ENCODE data around the gene FZD7.

The FZD7 gene

DNA sequence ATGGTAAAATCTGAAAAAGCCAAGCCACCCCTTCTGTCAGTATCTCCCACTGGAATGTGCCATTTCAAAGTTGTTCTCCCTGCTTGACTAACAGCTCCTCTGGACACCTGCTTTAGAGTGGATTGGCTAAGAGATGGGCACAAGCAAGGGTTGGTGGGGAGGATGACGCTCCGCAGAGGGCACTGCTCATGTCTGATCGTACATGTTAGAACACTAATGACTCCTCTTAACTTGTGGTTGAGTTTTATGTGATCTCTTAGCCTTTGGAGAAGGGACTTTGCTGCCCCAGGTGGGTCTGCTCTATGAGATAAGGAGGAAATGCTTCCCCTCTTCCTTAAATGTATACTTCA lies 31.2 kb downstream of the FZD7 start:
- no peak for DNase-seq (ENCODE audit: low spot score in 2 of 2)
- H3K36me3 Mint-ChIP-seq = no peaks in the 10 kb centered on the region
- no peaks in the 10 kb centered on the region for H3K9me3 Mint-ChIP-seq
- no peaks in the 10 kb centered on the region for H3K4me1 Mint-ChIP-seq
- ATAC-seq = no peak
- no peak overlapping the region for H3K27ac Mint-ChIP-seq
- H3K4me3 Mint-ChIP-seq = no peak overlapping the region

DNA sequence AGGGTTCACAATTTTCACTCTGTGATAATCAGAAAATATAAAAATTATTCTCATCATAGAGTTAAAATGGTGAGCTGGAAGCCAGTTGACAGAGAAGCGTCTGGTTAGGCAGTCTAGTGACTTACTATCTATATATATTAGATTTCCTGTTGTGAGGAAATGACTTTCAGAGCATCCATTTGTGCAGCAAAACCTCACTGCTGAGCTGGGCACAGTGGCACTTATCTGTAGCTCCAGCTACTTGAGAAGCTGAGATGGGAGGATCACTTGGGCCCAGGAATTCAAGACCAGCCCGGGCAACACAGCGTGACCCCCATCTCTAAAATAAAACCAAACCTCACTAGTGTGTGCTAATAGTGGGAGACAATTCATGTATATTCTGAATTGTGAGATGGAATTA lies 32.2 kb downstream of the FZD7 start:
- Mint-ChIP-seq H3K27ac (no peak overlapping the region), H3K36me3 (no peaks in the 10 kb centered on the region), H3K4me1 (no peaks in the 10 kb centered on the region), H3K4me3 (no peak overlapping the region), H3K9me3 (no peaks in the 10 kb centered on the region)
- ATAC-seq (no peak), DNase-seq (ENCODE audit: low spot score in 2 of 2) (no peak)

DNA sequence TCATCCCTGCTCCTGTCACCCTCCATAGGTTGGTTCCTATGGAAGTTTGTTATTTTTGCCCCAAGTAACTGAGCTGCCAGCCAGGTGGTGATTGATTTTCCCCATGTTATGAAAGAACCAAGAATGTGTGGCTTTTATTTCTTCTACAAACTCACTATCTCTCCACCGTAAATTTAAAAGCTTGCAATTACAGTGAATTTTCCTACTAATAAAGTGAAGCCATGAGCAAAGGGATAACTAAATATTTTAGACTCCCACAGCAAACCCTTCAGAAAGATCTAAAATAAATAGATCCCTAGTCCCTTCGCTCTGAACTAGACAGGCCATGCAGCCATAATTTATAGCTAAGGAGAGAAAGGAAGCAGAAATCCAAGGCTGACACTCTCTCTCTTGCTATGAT lies 33.2 kb downstream of the FZD7 start:
- ATAC-seq = no peak
- H3K4me1 Mint-ChIP-seq = no peaks in the 10 kb centered on the region
- no peaks in the 10 kb centered on the region for H3K36me3 Mint-ChIP-seq
- H3K9me3 Mint-ChIP-seq = no peaks in the 10 kb centered on the region
- H3K4me3 Mint-ChIP-seq = no peak overlapping the region
- no peak for DNase-seq (ENCODE audit: low spot score in 2 of 2)
- no peak overlapping the region for H3K27ac Mint-ChIP-seq

DNA sequence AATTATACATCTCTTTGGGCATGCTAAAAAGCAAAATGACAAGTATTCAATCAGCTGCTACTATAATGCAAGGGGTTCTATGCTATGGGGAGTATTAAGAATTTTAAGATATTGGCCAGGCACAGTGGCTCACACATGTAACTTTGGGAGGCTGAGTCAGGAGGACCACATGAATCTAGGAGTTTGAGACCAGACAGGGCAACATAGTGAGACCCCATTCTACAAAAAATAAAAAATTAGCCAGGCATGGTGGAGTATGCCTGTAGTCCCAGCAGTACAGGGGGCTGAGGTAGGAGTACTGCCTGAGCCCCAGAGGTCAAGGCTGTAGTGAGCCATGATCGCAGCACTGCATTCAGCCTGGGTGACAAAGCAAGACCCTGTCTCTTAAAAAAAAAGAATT lies 33.9 kb downstream of the FZD7 start:
- ATAC-seq = no peak

DNA sequence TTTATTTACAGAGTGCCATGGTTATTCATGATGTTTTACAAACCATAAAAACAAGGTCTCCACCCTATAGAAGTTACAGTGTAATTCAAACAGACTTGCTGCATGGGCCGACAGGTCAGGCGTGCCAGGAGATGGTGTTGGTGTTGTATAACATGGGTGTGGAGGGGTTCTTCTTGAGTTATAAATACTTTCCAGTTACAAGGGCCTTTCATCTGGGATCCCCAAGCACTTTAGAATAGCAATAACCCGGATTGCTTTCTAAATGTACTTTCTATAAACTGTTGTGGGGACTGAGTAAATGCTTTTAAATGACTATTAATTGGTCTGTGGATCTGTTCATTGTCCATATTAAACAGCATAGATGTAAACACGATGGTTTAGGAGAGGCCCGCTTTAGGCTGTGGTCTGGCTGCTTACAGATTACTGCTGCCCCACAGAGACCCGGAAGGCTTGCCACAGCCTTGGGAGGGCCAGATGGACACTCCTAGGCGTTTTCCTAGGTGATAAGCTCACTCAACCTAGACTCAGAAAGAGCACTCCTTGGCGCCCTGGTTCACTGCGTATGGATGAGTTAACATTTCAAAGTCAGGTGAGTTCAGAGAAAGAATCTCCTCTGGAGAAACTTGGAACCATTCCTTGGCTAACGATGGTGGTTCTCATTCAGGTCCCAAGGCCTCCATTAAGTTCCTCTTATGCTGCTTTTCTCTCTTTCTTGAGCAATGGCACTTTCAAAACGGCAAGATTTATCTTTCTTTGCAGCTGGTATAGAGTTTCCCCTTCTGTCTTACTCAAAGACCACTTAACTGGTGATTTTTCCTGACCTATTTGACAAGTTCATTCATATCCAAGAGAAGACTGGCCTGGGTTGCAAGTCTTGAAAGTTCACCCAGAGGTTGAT lies 35.8 kb downstream of the FZD7 start:
- Mint-ChIP-seq H3K9me3 (no peaks in the 10 kb centered on the region), H3K36me3 (no peaks in the 10 kb centered on the region), H3K4me3 (no peak overlapping the region), H3K27ac (no peak overlapping the region), H3K4me1 (no peaks in the 10 kb centered on the region)
- DNase-seq (ENCODE audit: low spot score in 2 of 2) (no peak), ATAC-seq (no peak)

More for the DNA sequence above, 33.9 kb downstream of the FZD7 start:
- DNase-seq (ENCODE audit: low spot score in 2 of 2) = no peak
- H3K27ac Mint-ChIP-seq = no peak overlapping the region
- no peaks in the 10 kb centered on the region for H3K36me3 Mint-ChIP-seq
- H3K4me1 Mint-ChIP-seq = no peaks in the 10 kb centered on the region
- H3K9me3 Mint-ChIP-seq = no peaks in the 10 kb centered on the region
- H3K4me3 Mint-ChIP-seq = no peak overlapping the region

DNA sequence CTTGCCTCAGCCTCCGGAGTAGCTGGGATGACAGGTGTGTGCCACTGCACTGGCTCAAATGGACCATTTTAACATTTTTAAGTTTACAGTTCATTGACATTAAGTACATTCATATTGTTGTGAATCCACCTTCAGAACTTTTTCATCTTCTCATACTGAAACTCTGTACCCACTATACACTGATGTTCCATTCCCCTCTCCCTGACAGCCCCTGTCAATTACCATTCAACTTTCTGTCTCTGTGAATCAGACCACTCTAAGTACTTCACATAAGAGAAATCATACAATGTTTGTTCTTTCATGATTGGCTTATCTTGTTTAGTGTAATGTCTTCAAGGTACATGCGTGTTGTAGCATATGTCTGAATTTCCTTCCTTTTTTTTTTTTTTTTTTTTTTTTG lies 37.5 kb downstream of the FZD7 start:
- peak; percentile 53 for ATAC-seq
- H3K27ac Mint-ChIP-seq = no peak overlapping the region

DNA sequence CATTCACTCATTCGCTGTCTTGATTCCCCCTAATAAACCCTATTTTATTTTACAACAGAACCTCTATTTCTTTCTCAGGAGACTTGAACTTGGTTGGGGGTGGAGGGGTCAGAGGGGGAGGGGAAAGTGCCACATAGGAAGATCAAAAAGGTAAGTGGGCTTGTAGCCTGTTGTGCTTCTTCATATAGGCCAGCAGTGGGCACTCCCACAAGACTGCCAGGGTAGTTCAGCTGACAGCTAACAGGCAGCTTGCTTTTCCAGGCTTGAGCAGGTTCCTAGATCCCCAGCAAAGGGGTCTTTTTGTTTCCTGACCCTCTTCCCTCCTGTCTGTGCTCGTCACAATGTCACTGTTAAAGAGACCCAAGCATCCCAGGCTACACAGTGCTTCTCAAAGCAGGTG lies 38.6 kb downstream of the FZD7 start:
- Mint-ChIP-seq H3K36me3 (no peaks in the 10 kb centered on the region), H3K9me3 (no peaks in the 10 kb centered on the region), H3K4me1 (no peaks in the 10 kb centered on the region), H3K4me3 (no peak overlapping the region), H3K27ac (no peak overlapping the region)
- DNase-seq (ENCODE audit: low spot score in 2 of 2) = no peak
- ATAC-seq = no peak

More for the DNA sequence above, 37.5 kb downstream of the FZD7 start:
- Mint-ChIP-seq H3K4me1 (no peaks in the 10 kb centered on the region), H3K36me3 (no peaks in the 10 kb centered on the region), H3K9me3 (no peaks in the 10 kb centered on the region), H3K4me3 (no peak overlapping the region)
- no peak for DNase-seq (ENCODE audit: low spot score in 2 of 2)

DNA sequence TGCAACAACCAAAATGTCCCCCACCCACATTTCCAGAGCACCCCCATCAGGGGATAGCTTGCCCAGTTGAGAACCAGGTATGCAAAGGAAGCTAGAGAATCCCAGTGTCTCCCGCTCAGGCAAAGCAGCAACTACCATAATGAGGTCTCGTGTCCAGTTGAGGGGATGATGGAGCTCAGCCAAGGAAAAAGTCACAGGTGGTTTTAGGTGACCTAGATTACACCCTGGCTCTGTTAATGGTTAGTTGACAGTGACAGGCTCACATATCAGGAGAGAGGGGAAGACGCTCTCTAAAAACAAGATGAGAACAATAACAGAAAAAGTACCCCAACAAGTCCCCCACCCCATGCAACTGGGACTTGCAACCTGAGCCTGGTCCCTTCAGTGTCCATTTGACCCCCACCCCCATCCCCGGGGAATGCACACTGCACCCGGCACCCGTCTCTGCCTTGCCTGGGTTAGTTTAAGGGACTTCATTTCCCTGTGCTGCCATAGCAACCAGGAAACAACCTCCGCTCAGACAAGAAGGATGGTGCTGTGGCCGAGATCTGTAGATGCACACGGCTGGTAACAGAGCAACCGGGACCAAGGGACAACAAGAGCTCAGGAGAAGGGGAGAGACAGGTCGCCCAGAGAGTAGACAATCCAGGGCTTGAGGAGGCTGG lies 39.2 kb downstream of the FZD7 start, which contains the start of gene KIAA2012:
TSS of gene KIAA2012 (plus strand) at position 519 of the 665 bp plus-strand sequence. CDS start 373 bp downstream, outside the sequence.
- Mint-ChIP-seq H3K36me3 (no peaks in the 10 kb centered on the region), H3K27ac (no peak within 1 kb of the TSS), H3K4me3 (no peak within 1 kb of the TSS), H3K9me3 (no peaks in the 10 kb centered on the region), H3K4me1 (no peaks in the 10 kb centered on the region)
- DNase-seq (ENCODE audit: low spot score in 2 of 2) (no peak), ATAC-seq (no peak)

DNA sequence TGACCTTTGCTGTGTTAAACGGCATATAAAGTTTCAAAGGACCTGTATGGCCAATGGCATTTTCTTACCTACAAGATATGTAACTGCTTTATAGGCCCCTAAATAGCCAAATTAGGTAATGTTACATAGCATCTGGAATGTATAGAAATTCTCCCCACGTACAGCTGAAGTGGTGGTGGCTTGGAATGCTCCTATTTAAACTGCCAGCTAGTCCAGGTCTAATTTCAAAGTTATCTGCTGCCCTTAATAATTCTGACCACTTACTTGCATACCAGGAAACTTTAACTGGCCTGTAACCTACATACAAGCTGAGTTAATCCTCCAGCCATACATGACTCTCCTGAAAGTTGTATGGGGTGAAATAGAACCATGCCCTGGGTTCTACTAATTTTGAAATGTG lies 40.7 kb downstream of the FZD7 start:
- DNase-seq (ENCODE audit: low spot score in 2 of 2) = no peak
- Mint-ChIP-seq H3K4me1 (no peaks in the 10 kb centered on the region), H3K9me3 (no peaks in the 10 kb centered on the region), H3K4me3 (no peak overlapping the region), H3K27ac (no peak overlapping the region), H3K36me3 (no peaks in the 10 kb centered on the region)
- ATAC-seq = no peak

DNA sequence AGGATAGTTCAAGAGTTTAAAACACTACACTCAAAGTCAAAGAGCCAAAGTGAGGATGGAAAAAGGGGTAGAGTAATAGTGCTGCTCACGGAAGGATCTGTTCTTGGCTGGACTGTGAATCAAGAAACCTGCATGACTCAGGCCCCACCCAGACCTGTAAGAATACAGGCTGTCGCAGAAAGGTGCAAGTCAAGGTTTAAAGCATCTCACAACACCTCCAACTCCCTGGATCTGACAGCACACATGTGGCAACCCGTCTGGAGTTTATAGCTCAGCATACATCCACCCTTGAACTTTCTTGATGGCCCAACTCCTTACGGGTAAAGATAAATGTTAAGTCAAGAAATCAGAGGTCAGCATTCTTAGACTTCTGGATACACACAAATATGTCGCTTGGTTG lies 45.7 kb downstream of the FZD7 start:
- no peaks in the 10 kb centered on the region for H3K9me3 Mint-ChIP-seq
- no peaks in the 10 kb centered on the region for H3K4me1 Mint-ChIP-seq
- ATAC-seq = no peak
- H3K36me3 Mint-ChIP-seq = no peaks in the 10 kb centered on the region
- DNase-seq (ENCODE audit: low spot score in 2 of 2) = no peak
- no peak overlapping the region for H3K27ac Mint-ChIP-seq
- H3K4me3 Mint-ChIP-seq = no peak overlapping the region

DNA sequence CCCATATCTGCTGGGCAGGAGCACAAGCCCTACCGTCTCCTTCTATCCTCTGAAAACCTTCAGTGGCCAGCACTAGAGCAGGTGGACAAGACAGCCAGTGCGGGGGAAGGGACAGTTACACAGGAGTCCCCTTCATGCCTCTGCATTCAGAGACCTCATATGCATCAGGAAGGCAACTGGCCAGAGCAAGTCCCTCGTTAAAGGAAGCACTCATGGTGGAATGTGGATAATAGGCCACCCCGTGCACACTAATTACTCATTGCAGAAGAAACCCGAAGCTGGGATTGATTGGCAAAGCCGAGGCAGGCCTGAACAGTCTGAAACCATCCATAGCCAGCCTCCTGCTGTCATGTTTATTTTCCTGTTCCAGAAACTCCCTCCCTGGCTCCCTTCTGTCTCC lies 50.6 kb downstream of the FZD7 start:
- Mint-ChIP-seq H3K9me3 (no peaks in the 10 kb centered on the region), H3K4me3 (no peak overlapping the region), H3K36me3 (no peaks in the 10 kb centered on the region), H3K27ac (no peak overlapping the region), H3K4me1 (no peaks in the 10 kb centered on the region)
- no peak for DNase-seq (ENCODE audit: low spot score in 2 of 2)
- no peak for ATAC-seq

Data from stimulated activated effector memory CD8-positive, alpha-beta T cell treated with anti-CD3 and anti-CD28 coated beads, Interleukin-12 subunit alpha, Interleukin-12 subunit beta, amount 100 ng/mL, for 72 hours (primary cell).